Type B pancreatic cell (in vitro differentiated cells): Measurements from ENCODE around the gene JTB. TPM values are rescaled to one million over a fixed set of nuclear protein-coding genes. Genes with fewer than 3 reads are reported as not detected.
"Not testable (repeated sequence)": the region's sequence is repeated elsewhere in the genome, so short reads cannot be mapped to it uniquely, and the experiment has no call there.

Source experiments
- DNase-seq: peaks from one replicate; pipeline ENCODE4 v3.0.0; 2021; ENCODE audit warnings: mixed read lengths; ENCODE audit not compliant: unreplicated experiment; ENCODE audit errors: extremely low spot score
- H3K27ac Mint-ChIP-seq: 2 replicates; pipeline ENCODE4 v1.8.0; 2021; ENCODE audit warnings: mild to moderate bottlenecking, mixed read lengths
- H3K27me3 Mint-ChIP-seq: 2 replicates; pipeline ENCODE4 v1.8.0; 2021; ENCODE audit warnings: mixed read lengths
- H3K36me3 Mint-ChIP-seq: 2 replicates; pipeline ENCODE4 v1.8.0; 2021; ENCODE audit warnings: mixed read lengths
- H3K4me1 Mint-ChIP-seq: one replicate; pipeline ENCODE4 v1.8.0; 2021; ENCODE audit warnings: mixed read lengths; ENCODE audit not compliant: unreplicated experiment
- H3K4me3 Mint-ChIP-seq: 2 replicates; pipeline ENCODE4 v1.8.0; 2021; ENCODE audit warnings: mild to moderate bottlenecking, mixed read lengths
- H3K9me3 Mint-ChIP-seq: 2 replicates; pipeline ENCODE4 v1.8.0; 2021; ENCODE audit warnings: mixed read lengths
- CTCF ChIP-seq: fragments of 200-600 bp; sonication (generic); conservative IDR thresholded peaks from 2 replicates; pipeline ENCODE4 v1.5.0; 2021; ENCODE audit warnings: antibody characterized with exemption, mild to moderate bottlenecking
- total RNA-seq: library from RNA; stranded (reverse); gene quantifications from 2 replicates; pipeline ENCODE4 v1.2.1, GENCODE V29; 2021; ENCODE audit warnings: low replicate concordance

JTB gene
- total RNA-seq, 1 donor from 2014 or later = 99.2 TPM

GRCh38 chr1:154012129-154012528 lies 34.7 kb upstream of the JTB start:
- Mint-ChIP-seq H3K36me3 (no peaks in the 10 kb centered on the region), H3K9me3 (no peaks in the 10 kb centered on the region), H3K4me1 (no peaks in the 10 kb centered on the region), H3K27me3 (no peaks in the 10 kb centered on the region), H3K27ac (no peak overlapping the region), H3K4me3 (no peak overlapping the region)
- TF ChIP-seq CTCF = no peak
- DNase-seq = no peak

- DNase-seq = no peak
- Mint-ChIP-seq H3K4me3 (no peak overlapping the region), H3K4me1 (peaks cover 6% of the 10 kb centered on the region), H3K9me3 (no peaks in the 10 kb centered on the region), H3K27ac (no peak overlapping the region), H3K36me3 (no peaks in the 10 kb centered on the region), H3K27me3 (no peaks in the 10 kb centered on the region)
- TF ChIP-seq CTCF = no peak
These were observed 28.7 kb upstream of the JTB start for GRCh38 chr1:154006136-154006535.

GRCh38 chr1:154000420-154000819 lies 22.9 kb upstream of the JTB start:
- no peak overlapping the region for H3K4me3 Mint-ChIP-seq
- peaks cover 4% of the 10 kb centered on the region for H3K36me3 Mint-ChIP-seq
- no peaks in the 10 kb centered on the region for H3K27me3 Mint-ChIP-seq
- peaks cover 6% of the 10 kb centered on the region for H3K4me1 Mint-ChIP-seq
- TF ChIP-seq CTCF = no peak
- H3K27ac Mint-ChIP-seq = peak overlapping the region; percentile 95
- no peak for DNase-seq
- H3K9me3 Mint-ChIP-seq = no peaks in the 10 kb centered on the region

GRCh38 chr1:153996882-153997281 lies 19.4 kb upstream of the JTB start:
- not testable (repeated sequence) for H3K27me3 Mint-ChIP-seq, H3K4me3 Mint-ChIP-seq, H3K27ac Mint-ChIP-seq, H3K9me3 Mint-ChIP-seq, DNase-seq
- H3K4me1 Mint-ChIP-seq = peaks cover 14% of the 10 kb centered on the region
- peaks cover 19% of the 10 kb centered on the region for H3K36me3 Mint-ChIP-seq

- Mint-ChIP-seq H3K9me3 (no peaks in the 10 kb centered on the region), H3K27me3 (no peaks in the 10 kb centered on the region), H3K27ac (peak overlapping the region; percentile 32), H3K4me3 (peak overlapping the region; percentile 26), H3K4me1 (peaks cover 17% of the 10 kb centered on the region), H3K36me3 (peaks cover 29% of the 10 kb centered on the region)
- no peak for TF ChIP-seq CTCF
- no peak for DNase-seq
These were observed 18.2 kb upstream of the JTB start for GRCh38 chr1:153995640-153996039.

GRCh38 chr1:153995202-153995601 lies 17.7 kb upstream of the JTB start:
- peaks cover 33% of the 10 kb centered on the region for H3K36me3 Mint-ChIP-seq
- H3K4me3 Mint-ChIP-seq = peak overlapping the region; percentile 26

More at GRCh38 chr1:153995202-153995601, 17.7 kb upstream of the JTB start:
- DNase-seq = no peak
- H3K9me3 Mint-ChIP-seq = peaks cover 3% of the 10 kb centered on the region
- no peak for TF ChIP-seq CTCF
- H3K27me3 Mint-ChIP-seq = no peaks in the 10 kb centered on the region
- peak overlapping the region; percentile 32 for H3K27ac Mint-ChIP-seq
- H3K4me1 Mint-ChIP-seq = peaks cover 22% of the 10 kb centered on the region
